Measurements from ENCODE around the gene ANKRD18B. TPM values are rescaled to one million over a fixed set of nuclear protein-coding genes. Genes with fewer than 3 reads are reported as not detected.
"Not testable (repeated sequence)": the region's sequence is repeated elsewhere in the genome, so short reads cannot be mapped to it uniquely, and the experiment has no call there.

ANKRD18B gene
- polyA plus RNA-seq, 1 donor from 2014 or later: 2.2 TPM

GRCh38 chr9:33535541-33535940, 11.5 kb downstream of the ANKRD18B start:
- Histone ChIP-seq H3K79me2 (replicated peaks; ENCODE audit: insufficient read depth, low read length) (no peaks in the 10 kb centered on the region), H3K27me3 (ENCODE audit: insufficient read depth, low read depth, low read length) (no peaks in the 10 kb centered on the region), H3F3A (ENCODE audit: insufficient read depth, low read length, poor library complexity, severe bottlenecking) (no peaks in the 10 kb centered on the region), H3K4me3 (ENCODE audit: low read length) (no peak overlapping the region), H3K9me3 (ENCODE audit: low read length) (no peaks in the 10 kb centered on the region), H3K9ac (ENCODE audit: low read length) (no peak overlapping the region), H4K20me1 (ENCODE audit: insufficient read depth) (no peaks in the 10 kb centered on the region), H2AFZ (ENCODE audit: low read depth, low read length) (no peak overlapping the region), H3K27ac (ENCODE audit: low read length) (no peak overlapping the region), H3K9me2 (ENCODE audit: insufficient read depth, low read length) (no peaks in the 10 kb centered on the region), H3K36me3 (ENCODE audit: insufficient read depth, low read length) (no peaks in the 10 kb centered on the region), H3K4me2 (ENCODE audit: low read length) (no peak overlapping the region)
- TF ChIP-seq EZH2 (IDR thresholded peaks at IDR 0.05; ENCODE audit: borderline replicate concordance, insufficient read depth, low read length, poor library complexity, severe bottlenecking) (no peak), RAD21 (conservative IDR thresholded peaks at IDR 0.05) (no peak), SMC3 (conservative IDR thresholded peaks at IDR 0.05; ENCODE audit: poor library complexity) (no peak)

DNA sequence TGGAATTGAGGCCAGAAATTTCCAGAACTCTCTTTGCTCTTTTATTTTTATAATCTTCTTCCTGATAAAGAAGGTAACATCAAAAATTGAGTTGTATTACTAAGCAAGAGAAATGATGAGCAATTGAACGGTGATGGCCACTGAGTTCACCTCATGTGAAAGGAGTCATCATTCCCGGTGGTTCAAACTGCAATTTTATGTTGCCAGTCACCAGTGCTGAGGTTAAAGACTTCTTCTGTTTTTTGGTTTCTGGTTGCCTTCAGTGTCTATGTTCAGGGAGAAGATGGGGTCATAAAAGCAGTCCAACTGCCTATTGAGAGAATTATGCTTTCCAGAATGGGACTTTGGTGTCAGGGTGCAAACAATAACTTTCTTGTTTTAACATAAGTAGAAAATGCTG, 19.4 kb downstream of the ANKRD18B start:
- not testable (repeated sequence) for H3K9me3 ChIP-seq (ENCODE audit: low read length); H3K36me3 ChIP-seq (ENCODE audit: insufficient read depth, low read length); H3K9ac ChIP-seq (ENCODE audit: low read length); H3K79me2 ChIP-seq (replicated peaks; ENCODE audit: insufficient read depth, low read length); H3K4me3 ChIP-seq (ENCODE audit: low read length); H3K4me2 ChIP-seq (ENCODE audit: low read length); H4K20me1 ChIP-seq (ENCODE audit: insufficient read depth); H3K9me2 ChIP-seq (ENCODE audit: insufficient read depth, low read length); H2AFZ ChIP-seq (ENCODE audit: low read depth, low read length); H3K27ac ChIP-seq (ENCODE audit: low read length); H3F3A ChIP-seq (ENCODE audit: insufficient read depth, low read length, poor library complexity, severe bottlenecking); H3K27me3 ChIP-seq (ENCODE audit: insufficient read depth, low read depth, low read length)

DNA sequence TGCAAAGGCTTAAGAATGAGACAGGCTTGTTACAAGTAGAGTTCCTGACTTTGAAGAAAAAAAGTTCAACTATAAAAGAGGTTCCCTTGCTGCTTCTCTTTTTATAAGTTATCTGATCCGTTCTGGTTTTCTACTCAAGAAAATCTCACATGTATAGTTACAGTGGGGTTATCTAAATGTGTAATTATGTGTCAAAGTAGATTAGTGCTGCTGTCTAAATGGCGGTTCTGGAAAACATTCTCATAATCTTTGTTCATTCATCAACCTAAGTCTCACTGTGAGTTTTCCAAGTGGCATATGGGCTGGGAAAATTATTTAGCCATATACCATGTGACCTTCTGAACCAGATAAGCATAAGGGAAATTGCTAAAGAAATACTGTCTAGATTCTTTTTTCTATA, 21.7 kb downstream of the ANKRD18B start:
- H3K9ac ChIP-seq (ENCODE audit: low read length); H3K9me2 ChIP-seq (ENCODE audit: insufficient read depth, low read length); H3K36me3 ChIP-seq (ENCODE audit: insufficient read depth, low read length); H3K9me3 ChIP-seq (ENCODE audit: low read length); H3K27me3 ChIP-seq (ENCODE audit: insufficient read depth, low read depth, low read length); H4K20me1 ChIP-seq (ENCODE audit: insufficient read depth); H3K4me3 ChIP-seq (ENCODE audit: low read length); H3F3A ChIP-seq (ENCODE audit: insufficient read depth, low read length, poor library complexity, severe bottlenecking); H3K4me2 ChIP-seq (ENCODE audit: low read length); H3K79me2 ChIP-seq (replicated peaks; ENCODE audit: insufficient read depth, low read length); H3K27ac ChIP-seq (ENCODE audit: low read length); H2AFZ ChIP-seq (ENCODE audit: low read depth, low read length): not testable (repeated sequence)

DNA sequence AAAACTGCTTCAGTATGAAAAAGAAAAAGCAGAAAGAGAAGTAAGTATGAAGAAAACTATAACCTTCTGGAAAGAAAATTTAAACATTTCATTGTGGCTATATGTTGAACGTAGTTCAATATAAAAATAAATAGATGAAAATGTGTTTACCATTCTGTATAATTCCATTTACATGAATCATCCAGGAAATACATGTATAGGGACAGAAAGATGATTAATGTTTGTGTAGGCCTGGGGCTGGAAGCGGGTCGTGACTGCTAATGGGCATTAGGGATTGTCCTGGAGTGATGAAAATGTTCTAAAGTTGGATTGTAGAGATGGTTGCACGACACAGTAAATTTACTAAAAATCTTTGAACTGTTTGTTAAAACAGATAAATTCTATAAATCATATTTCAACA, 24.8 kb downstream of the ANKRD18B start:
- H4K20me1 ChIP-seq (ENCODE audit: insufficient read depth); H3K36me3 ChIP-seq (ENCODE audit: insufficient read depth, low read length); H3K79me2 ChIP-seq (replicated peaks; ENCODE audit: insufficient read depth, low read length): not testable (repeated sequence)

GRCh38 chr9:33549418-33549817, 25.4 kb downstream of the ANKRD18B start:
- not testable (repeated sequence) for H3K9ac ChIP-seq (ENCODE audit: low read length); H2AFZ ChIP-seq (ENCODE audit: low read depth, low read length); H3K4me3 ChIP-seq (ENCODE audit: low read length); H3K9me2 ChIP-seq (ENCODE audit: insufficient read depth, low read length); H3K79me2 ChIP-seq (replicated peaks; ENCODE audit: insufficient read depth, low read length); H3K36me3 ChIP-seq (ENCODE audit: insufficient read depth, low read length); H4K20me1 ChIP-seq (ENCODE audit: insufficient read depth); H3K9me3 ChIP-seq (ENCODE audit: low read length); H3K27me3 ChIP-seq (ENCODE audit: insufficient read depth, low read depth, low read length); H3F3A ChIP-seq (ENCODE audit: insufficient read depth, low read length, poor library complexity, severe bottlenecking); H3K27ac ChIP-seq (ENCODE audit: low read length); H3K4me2 ChIP-seq (ENCODE audit: low read length)

More for the DNA sequence above, 24.8 kb downstream of the ANKRD18B start:
- not testable (repeated sequence) for H2AFZ ChIP-seq (ENCODE audit: low read depth, low read length); H3K4me3 ChIP-seq (ENCODE audit: low read length); H3K4me2 ChIP-seq (ENCODE audit: low read length); H3K9me2 ChIP-seq (ENCODE audit: insufficient read depth, low read length); H3K27ac ChIP-seq (ENCODE audit: low read length); H3F3A ChIP-seq (ENCODE audit: insufficient read depth, low read length, poor library complexity, severe bottlenecking); H3K9me3 ChIP-seq (ENCODE audit: low read length); H3K9ac ChIP-seq (ENCODE audit: low read length); H3K27me3 ChIP-seq (ENCODE audit: insufficient read depth, low read depth, low read length)

GRCh38 chr9:33551183-33551582, 27.1 kb downstream of the ANKRD18B start:
- not testable (repeated sequence) for H3K79me2 ChIP-seq (replicated peaks; ENCODE audit: insufficient read depth, low read length); H3K9me2 ChIP-seq (ENCODE audit: insufficient read depth, low read length); H3K9me3 ChIP-seq (ENCODE audit: low read length); H4K20me1 ChIP-seq (ENCODE audit: insufficient read depth); H3K27me3 ChIP-seq (ENCODE audit: insufficient read depth, low read depth, low read length); H3F3A ChIP-seq (ENCODE audit: insufficient read depth, low read length, poor library complexity, severe bottlenecking); H3K9ac ChIP-seq (ENCODE audit: low read length); H3K4me2 ChIP-seq (ENCODE audit: low read length); H3K4me3 ChIP-seq (ENCODE audit: low read length); H2AFZ ChIP-seq (ENCODE audit: low read depth, low read length); H3K27ac ChIP-seq (ENCODE audit: low read length); H3K36me3 ChIP-seq (ENCODE audit: insufficient read depth, low read length)

- H3K36me3 ChIP-seq (ENCODE audit: insufficient read depth, low read length); H3K27ac ChIP-seq (ENCODE audit: low read length); H2AFZ ChIP-seq (ENCODE audit: low read depth, low read length); H3K4me2 ChIP-seq (ENCODE audit: low read length); H3K9ac ChIP-seq (ENCODE audit: low read length); H4K20me1 ChIP-seq (ENCODE audit: insufficient read depth); H3F3A ChIP-seq (ENCODE audit: insufficient read depth, low read length, poor library complexity, severe bottlenecking); H3K27me3 ChIP-seq (ENCODE audit: insufficient read depth, low read depth, low read length); H3K9me3 ChIP-seq (ENCODE audit: low read length); H3K79me2 ChIP-seq (replicated peaks; ENCODE audit: insufficient read depth, low read length); H3K4me3 ChIP-seq (ENCODE audit: low read length); H3K9me2 ChIP-seq (ENCODE audit: insufficient read depth, low read length): not testable (repeated sequence)
These were observed 28.3 kb downstream of the ANKRD18B start for GRCh38 chr9:33552315-33552725.

- H3K4me2 ChIP-seq (ENCODE audit: low read length); H3K79me2 ChIP-seq (replicated peaks; ENCODE audit: insufficient read depth, low read length); H3K9ac ChIP-seq (ENCODE audit: low read length); H3K9me2 ChIP-seq (ENCODE audit: insufficient read depth, low read length); H3F3A ChIP-seq (ENCODE audit: insufficient read depth, low read length, poor library complexity, severe bottlenecking); H3K9me3 ChIP-seq (ENCODE audit: low read length); H3K27me3 ChIP-seq (ENCODE audit: insufficient read depth, low read depth, low read length); H2AFZ ChIP-seq (ENCODE audit: low read depth, low read length); H3K4me3 ChIP-seq (ENCODE audit: low read length); H3K27ac ChIP-seq (ENCODE audit: low read length); H4K20me1 ChIP-seq (ENCODE audit: insufficient read depth); H3K36me3 ChIP-seq (ENCODE audit: insufficient read depth, low read length): not testable (repeated sequence)
These were observed 36.2 kb downstream of the ANKRD18B start for GRCh38 chr9:33560217-33560616.
